HEK293 (cell line): ENCODE data around the gene SKA2.

Experiments used
- BCL11B ChIP-seq: fragments of 450-650 bp; formaldehyde crosslinking; IDR thresholded peaks from 2 replicates; pipeline ENCODE4 v1.5.1; 2016; ENCODE audit warnings: low read depth, missing biosample characterization, missing genetic modification characterization
- CTCF ChIP-seq: fragments of 450-650 bp; formaldehyde crosslinking; IDR thresholded peaks from 2 replicates; pipeline ENCODE4 v1.5.1; 2016; ENCODE audit warnings: missing biosample characterization, missing genetic modification characterization
- FEZF1 ChIP-seq: fragments of 450-650 bp; formaldehyde crosslinking; IDR thresholded peaks from 2 replicates; pipeline ENCODE4 v1.5.1; 2016; ENCODE audit warnings: missing biosample characterization, missing genetic modification characterization
- HOXD13 ChIP-seq: sonication (generic); formaldehyde crosslinking; IDR thresholded peaks from 2 replicates; pipeline ENCODE4 v1.8.0; 2022; ENCODE audit warnings: missing genetic modification reagents, borderline replicate concordance
- KLF10 ChIP-seq: fragments of 450-650 bp; IDR thresholded peaks from 2 replicates; pipeline ENCODE4 v1.5.1; 2018; ENCODE audit warnings: missing biosample characterization, mild to moderate bottlenecking, missing genetic modification characterization
- KLF17 ChIP-seq: fragments of 450-650 bp; formaldehyde crosslinking; IDR thresholded peaks from 2 replicates; pipeline ENCODE4 v1.5.1; 2016; ENCODE audit warnings: missing biosample characterization, missing genetic modification characterization
- KLF9 ChIP-seq: fragments of 450-650 bp; formaldehyde crosslinking; IDR thresholded peaks from 2 replicates; pipeline ENCODE4 v1.5.1; 2016; ENCODE audit warnings: missing biosample characterization, missing genetic modification characterization, low read depth
- MYNN ChIP-seq: fragments of 450-650 bp; formaldehyde crosslinking; IDR thresholded peaks from 2 replicates; pipeline ENCODE4 v1.5.1; 2016; ENCODE audit warnings: missing biosample characterization, missing genetic modification characterization, borderline replicate concordance
- MZF1 ChIP-seq: fragments of 450-650 bp; formaldehyde crosslinking; IDR thresholded peaks from 2 replicates; pipeline ENCODE4 v1.5.1; 2017; ENCODE audit warnings: missing biosample characterization, missing genetic modification characterization, borderline replicate concordance
- SP2 ChIP-seq: fragments of 450-650 bp; formaldehyde crosslinking; IDR thresholded peaks from 2 replicates; pipeline ENCODE4 v1.5.1; 2016; ENCODE audit warnings: missing biosample characterization, missing genetic modification characterization
- SP3 ChIP-seq: fragments of 450-650 bp; formaldehyde crosslinking; IDR thresholded peaks from 2 replicates; pipeline ENCODE4 v1.5.1; 2016; ENCODE audit warnings: missing biosample characterization, missing genetic modification characterization
- SP7 ChIP-seq: fragments of 450-650 bp; formaldehyde crosslinking; IDR thresholded peaks from 2 replicates; pipeline ENCODE4 v1.5.1; 2016; ENCODE audit warnings: missing biosample characterization, missing genetic modification characterization
- ZBTB48 ChIP-seq: fragments of 450-650 bp; formaldehyde crosslinking; IDR thresholded peaks from 2 replicates; pipeline ENCODE4 v1.5.1; 2016; ENCODE audit warnings: missing biosample characterization, missing genetic modification characterization
- ZFP69B ChIP-seq: fragments of 450-650 bp; formaldehyde crosslinking; IDR thresholded peaks from 2 replicates; pipeline ENCODE4 v1.5.1; 2016; ENCODE audit warnings: missing biosample characterization, missing genetic modification characterization
- ZNF18 ChIP-seq: fragments of 450-650 bp; formaldehyde crosslinking; IDR thresholded peaks from 2 replicates; pipeline ENCODE4 v1.5.1; 2016; ENCODE audit warnings: missing biosample characterization, missing genetic modification characterization
- ZNF19 ChIP-seq: fragments of 450-650 bp; formaldehyde crosslinking; IDR thresholded peaks from 2 replicates; pipeline ENCODE4; 2016; ENCODE audit warnings: missing biosample characterization, missing genetic modification characterization, low read depth
- ZNF248 ChIP-seq: fragments of 450-650 bp; formaldehyde crosslinking; IDR thresholded peaks from 2 replicates; pipeline ENCODE4 v1.5.1; 2017; ENCODE audit warnings: missing biosample characterization, missing genetic modification characterization
- ZNF26 ChIP-seq: fragments of 450-650 bp; formaldehyde crosslinking; IDR thresholded peaks from 2 replicates; pipeline ENCODE4 v1.5.1; 2016; ENCODE audit warnings: missing biosample characterization, missing genetic modification characterization
- ZNF280D ChIP-seq: fragments of 450-650 bp; formaldehyde crosslinking; IDR thresholded peaks from 2 replicates; pipeline ENCODE4 v1.5.1; 2016; ENCODE audit warnings: missing biosample characterization, missing genetic modification characterization
- ZNF302 ChIP-seq: fragments of 450-650 bp; formaldehyde crosslinking; IDR thresholded peaks from 2 replicates; pipeline ENCODE4 v1.5.1; 2016; ENCODE audit warnings: missing biosample characterization, missing genetic modification characterization, low read depth
- ZNF341 ChIP-seq: fragments of 450-650 bp; formaldehyde crosslinking; IDR thresholded peaks from 2 replicates; pipeline ENCODE4; 2016; ENCODE audit warnings: low read depth, missing biosample characterization, missing genetic modification characterization
- ZNF354C ChIP-seq: fragments of 450-650 bp; formaldehyde crosslinking; IDR thresholded peaks from 2 replicates; pipeline ENCODE4 v1.5.1; 2016; ENCODE audit warnings: missing biosample characterization, missing genetic modification characterization, low read depth, borderline replicate concordance
- ZNF366 ChIP-seq: fragments of 450-650 bp; formaldehyde crosslinking; conservative IDR thresholded peaks from 2 replicates; pipeline ENCODE4 v1.5.1; 2016; ENCODE audit warnings: missing biosample characterization, missing genetic modification characterization
- ZNF398 ChIP-seq: fragments of 450-650 bp; formaldehyde crosslinking; IDR thresholded peaks from 2 replicates; pipeline ENCODE4 v1.5.1; 2017; ENCODE audit warnings: missing biosample characterization, missing genetic modification characterization
- ZNF610 ChIP-seq: fragments of 450-650 bp; formaldehyde crosslinking; IDR thresholded peaks from 2 replicates; pipeline ENCODE4 v1.5.1; 2016; ENCODE audit warnings: missing biosample characterization, missing genetic modification characterization, borderline replicate concordance
- ZNF677 ChIP-seq: fragments of 450-650 bp; IDR thresholded peaks from 2 replicates; pipeline ENCODE4 v1.5.0; 2018; ENCODE audit warnings: missing biosample characterization, mild to moderate bottlenecking, missing genetic modification characterization, moderate library complexity
- ZNF768 ChIP-seq: fragments of 450-650 bp; formaldehyde crosslinking; IDR thresholded peaks from 2 replicates; pipeline ENCODE4 v1.5.1; 2018; ENCODE audit warnings: missing biosample characterization, mild to moderate bottlenecking, missing genetic modification characterization
- ZNF830 ChIP-seq: fragments of 450-650 bp; IDR thresholded peaks from 2 replicates; pipeline ENCODE4 v1.5.0; 2018; ENCODE audit warnings: missing biosample characterization, missing genetic modification characterization, low read depth, mild to moderate bottlenecking, moderate library complexity
- ZXDB ChIP-seq: fragments of 450-650 bp; formaldehyde crosslinking; IDR thresholded peaks from 2 replicates; pipeline ENCODE4 v1.5.1; 2016; ENCODE audit warnings: missing biosample characterization, missing genetic modification characterization

SKA2 gene

GRCh38 chr17:59093702-59094231 lies 61.2 kb downstream of the SKA2 start (continued):
- TF ChIP-seq HOXD13 (peak; percentile 80; the same call in 1 of the 2 replicates), SP3 (no peak), MZF1 (tag by site-specific recombination) (peak; percentile 47; the same call in 1 of the 2 replicates), ZNF354C (tag by site-specific recombination) (no peak), BCL11B (no peak), ZNF280D (tag by site-specific recombination) (no peak), ZNF768 (tag by site-specific recombination) (no peak), ZNF366 (tag by site-specific recombination) (peak; percentile 71), SP7 (tag by site-specific recombination) (peak; percentile 86), ZFP69B (tag by site-specific recombination) (0 out of 2 replicates have a peak, but pooled peaks have one; percentile 39), ZNF341 (tag by site-specific recombination) (peak; percentile 33; the same call in 1 of the 2 replicates), CTCF (no peak), ZNF302 (tag by site-specific recombination) (no peak), KLF10 (tag by site-specific recombination) (peak; percentile 89), ZNF610 (tag by site-specific recombination) (peak; percentile 59; the same call in 1 of the 2 replicates), FEZF1 (tag by site-specific recombination) (peak; percentile 90), KLF17 (tag by site-specific recombination) (peak; percentile 83), ZNF26 (tag by site-specific recombination) (no peak), MYNN (no peak), ZNF19 (tag by site-specific recombination) (no peak), KLF9 (tag by site-specific recombination) (0 out of 2 replicates have a peak, but pooled peaks have one; percentile 26), ZNF677 (tag by site-specific recombination) (no peak), ZXDB (tag by site-specific recombination) (peak; percentile 93), ZNF830 (tag by site-specific recombination) (no peak), ZNF248 (tag by site-specific recombination) (no peak), ZNF18 (tag by site-specific recombination) (peak; percentile 32; the same call in 1 of the 2 replicates), ZNF398 (tag by site-specific recombination) (peak; percentile 60; the same call in 1 of the 2 replicates), ZBTB48 (tag by site-specific recombination) (no peak), SP2 (tag by site-specific recombination) (peak; percentile 35)
